GM23338 (cell line): ENCODE data around the gene TNS1. TPM values are rescaled to one million over a fixed set of nuclear protein-coding genes. Genes with fewer than 3 reads are reported as not detected.

Source experiments
- ATAC-seq: fragments of 200-7000 bp; cut with Tn5 transposase; 3 replicates; pipeline ENCODE4 v1.9.1; 2020
- DNase-seq: peaks from one replicate; pipeline ENCODE4 v3.0.0-alpha.2; 2015; ENCODE audit warnings: low spot score
- H2AFZ ChIP-seq: fragments of 200-600 bp; sonication (generic); 2 replicates; pipeline ENCODE4 v1.8.0; 2016; ENCODE audit warnings: antibody characterized with exemption, mild to moderate bottlenecking, moderate library complexity
- H3F3A ChIP-seq: fragments of 200-600 bp; sonication (generic); replicated peaks from 2 replicates; pipeline ENCODE4 v1.8.0; 2017; ENCODE audit warnings: antibody characterized with exemption, mixed run types, low read depth
- H3K27ac ChIP-seq: fragments of 200-600 bp; sonication (generic); 2 replicates; pipeline ENCODE4 v1.6.1; 2016; ENCODE audit warnings: low read depth
- H3K27me3 ChIP-seq: fragments of 200-600 bp; sonication (generic); 2 replicates; pipeline ENCODE4 v1.8.0; 2016; ENCODE audit warnings: mild to moderate bottlenecking, mixed run types, moderate library complexity; ENCODE audit not compliant: insufficient read depth
- H3K36me3 ChIP-seq: fragments of 200-600 bp; sonication (generic); 2 replicates; pipeline ENCODE4 v1.8.0; 2016; ENCODE audit warnings: mild to moderate bottlenecking; ENCODE audit not compliant: insufficient read depth
- H3K4me1 ChIP-seq: fragments of 200-600 bp; sonication (generic); 2 replicates; pipeline ENCODE4 v1.8.0; 2016; ENCODE audit warnings: mild to moderate bottlenecking, moderate library complexity; ENCODE audit not compliant: insufficient read depth
- H3K4me2 ChIP-seq: fragments of 200-600 bp; sonication (generic); 2 replicates; pipeline ENCODE4 v1.7.1; 2017; ENCODE audit warnings: mixed run types
- H3K4me3 ChIP-seq: fragments of 200-600 bp; sonication (generic); 2 replicates; pipeline ENCODE4 v1.6.1; 2016; ENCODE audit warnings: mixed run types
- H3K79me2 ChIP-seq: fragments of 200-600 bp; sonication (generic); replicated peaks from 2 replicates; pipeline ENCODE4 v1.8.0; 2017; ENCODE audit warnings: mild to moderate bottlenecking; ENCODE audit not compliant: insufficient read depth
- H3K9me2 ChIP-seq: fragments of 200-600 bp; sonication (generic); 2 replicates; pipeline ENCODE4 v1.8.0; 2017; ENCODE audit not compliant: insufficient read depth
- H4K20me1 ChIP-seq: fragments of 200-600 bp; sonication (generic); replicated peaks from 2 replicates; pipeline ENCODE4 v1.8.0; 2017; ENCODE audit warnings: mild to moderate bottlenecking; ENCODE audit not compliant: insufficient read depth
- H3K27ac Mint-ChIP-seq: 2 replicates; pipeline ENCODE4 v1.8.0; 2020; ENCODE audit warnings: inconsistent platforms, mild to moderate bottlenecking, moderate library complexity, mixed read lengths
- H3K27me3 Mint-ChIP-seq: 3 replicates; pipeline ENCODE4 v1.8.0; 2022; ENCODE audit warnings: low read depth, mild to moderate bottlenecking, moderate library complexity, mixed read lengths, inconsistent platforms; ENCODE audit not compliant: insufficient read depth, poor library complexity
- H3K36me3 Mint-ChIP-seq: 3 replicates; pipeline ENCODE4 v1.8.0; 2021; ENCODE audit warnings: low read depth, mild to moderate bottlenecking, inconsistent platforms, moderate library complexity, mixed read lengths
- H3K4me1 Mint-ChIP-seq: 3 replicates; pipeline ENCODE4 v1.8.0; 2020; ENCODE audit warnings: mild to moderate bottlenecking, inconsistent platforms, mixed read lengths
- H3K4me3 Mint-ChIP-seq: 3 replicates; pipeline ENCODE4 v1.8.0; 2021; ENCODE audit warnings: moderate library complexity, mild to moderate bottlenecking, inconsistent platforms, mixed read lengths
- H3K9me3 Mint-ChIP-seq: 3 replicates; pipeline ENCODE4 v1.8.0; 2020; ENCODE audit warnings: moderate library complexity, mild to moderate bottlenecking, inconsistent platforms, mixed read lengths
- NANOG ChIP-seq: IDR thresholded peaks from 2 replicates; pipeline ENCODE4 v1.6.1; 2016; ENCODE audit warnings: antibody characterized with exemption, borderline replicate concordance
- REST ChIP-seq: IDR thresholded peaks from one replicate; pipeline ENCODE4 v1.6.1; 2018; ENCODE audit warnings: antibody characterized with exemption; ENCODE audit not compliant: unreplicated experiment
- ZNF331 ChIP-seq: fragments of 250-450 bp; sonication (Bioruptor Pico); IDR thresholded peaks from 2 replicates; pipeline ENCODE4 v1.5.0; 2020; ENCODE audit warnings: low read depth, mild to moderate bottlenecking, moderate library complexity
- ZNF462 ChIP-seq: fragments of 250-450 bp; sonication (Bioruptor Pico); IDR thresholded peaks from 2 replicates; pipeline ENCODE4 v1.5.0; 2020; ENCODE audit warnings: mild to moderate bottlenecking, moderate library complexity
- polyA plus RNA-seq: library from polyadenylated mRNA; unstranded; fragments of >200 nt; fragmentation: Nextera tagmentation; extraction: Ambion mirVana; gene quantifications from 2 replicates; pipeline ENCODE4 v1.2.1, GENCODE V29; 2016
- total RNA-seq: library from RNA; depleted of rRNA; stranded (reverse); fragments of >200 nt; shearing (Covaris generic); gene quantifications from 2 replicates; pipeline ENCODE4 v1.2.3, GENCODE V29; 2014

Gene TNS1
- total and polyA plus RNA-seq, 2 experiments from 2014 or later = 2.0 to 7.4 TPM

DNA sequence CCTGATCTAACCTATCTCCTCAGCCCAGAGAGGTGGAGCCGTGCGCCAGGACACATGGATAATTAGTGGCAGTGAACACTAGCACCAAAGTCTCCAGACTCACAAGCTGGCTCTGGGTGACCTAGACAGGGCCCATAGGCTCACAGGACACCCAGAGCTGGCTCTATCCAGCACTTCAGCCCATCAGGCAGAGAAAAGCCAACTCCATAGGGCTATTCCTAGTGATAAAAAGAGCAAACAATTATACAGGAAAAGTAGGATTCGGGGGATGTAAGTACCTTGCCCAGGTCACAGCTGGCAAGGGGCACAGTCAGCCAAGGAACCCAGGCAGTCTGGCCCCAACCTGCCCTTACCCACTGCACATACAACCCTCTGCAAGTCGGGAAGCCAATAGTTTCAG, 178.6 kb downstream of the TNS1 start (continued):
- TF ChIP-seq ZNF462 (CRISPR knock-in tag) = no peak
- no peak for TF ChIP-seq NANOG
- no peak for TF ChIP-seq ZNF331 (CRISPR knock-in tag)
- no peak for TF ChIP-seq REST

GRCh38 chr2:217823626-217824025, 179.2 kb downstream of the TNS1 start:
- H4K20me1 ChIP-seq = no peaks in the 10 kb centered on the region
- H3K4me1 ChIP-seq = no peaks in the 10 kb centered on the region
- H3K27ac ChIP-seq = no peak overlapping the region
- no peaks in the 10 kb centered on the region for H3K9me2 ChIP-seq
- Mint-ChIP-seq H3K36me3 (no peaks in the 10 kb centered on the region), H3K4me1 (peaks cover 18% of the 10 kb centered on the region; the same call in 2 of the 3 replicates), H3K9me3 (no peaks in the 10 kb centered on the region), H3K27me3 (peaks cover 8% of the 10 kb centered on the region), H3K27ac (no peak overlapping the region), H3K4me3 (no peak overlapping the region)
- no peak for ATAC-seq
- no peak overlapping the region for H3K4me2 ChIP-seq
- H3K4me3 ChIP-seq = no peak overlapping the region
- no peaks in the 10 kb centered on the region for H3K79me2 ChIP-seq
- no peaks in the 10 kb centered on the region for H3F3A ChIP-seq
- DNase-seq = no peak
- no peaks in the 10 kb centered on the region for H3K36me3 ChIP-seq
- H2AFZ ChIP-seq = no peak overlapping the region
- no peaks in the 10 kb centered on the region for H3K27me3 ChIP-seq
- TF ChIP-seq ZNF462 (CRISPR knock-in tag) (no peak), NANOG (no peak), ZNF331 (CRISPR knock-in tag) (no peak)
